IPS-15b (cell line): ENCODE data around the gene LRP8.

Source experiments
- H3K27me3 ChIP-seq: one replicate; pipeline ENCODE4 v1.6.1; 2013; ENCODE audit warnings: low read length; ENCODE audit not compliant: control insufficient read depth, insufficient read depth
- H3K36me3 ChIP-seq: one replicate; pipeline ENCODE4 v1.6.1; 2013; ENCODE audit warnings: low read length; ENCODE audit not compliant: control insufficient read depth, insufficient read depth
- H3K4me1 ChIP-seq: one replicate; pipeline ENCODE4 v1.6.1; 2013; ENCODE audit warnings: mild to moderate bottlenecking, low read length; ENCODE audit not compliant: control insufficient read depth, insufficient read depth
- H3K4me3 ChIP-seq: one replicate; pipeline ENCODE4 v1.5.1; 2013; ENCODE audit warnings: low read depth, low read length
- H3K9ac ChIP-seq: one replicate; pipeline ENCODE4 v1.6.1; 2013; ENCODE audit warnings: low read depth, mild to moderate bottlenecking, low read length
- H3K9me3 ChIP-seq: one replicate; pipeline ENCODE4 v1.6.1; 2013; ENCODE audit warnings: mild to moderate bottlenecking, low read length; ENCODE audit not compliant: control insufficient read depth, insufficient read depth

LRP8 gene

GRCh38 chr1:53334781-53335180 is 6.9 kb upstream of the LRP8 start:
- Histone ChIP-seq H3K9me3 (no peaks in the 10 kb centered on the region), H3K27me3 (no peaks in the 10 kb centered on the region), H3K4me1 (no peaks in the 10 kb centered on the region), H3K9ac (no peak overlapping the region), H3K4me3 (no peak overlapping the region), H3K36me3 (no peaks in the 10 kb centered on the region)

GRCh38 chr1:53334312-53334711 is 6.4 kb upstream of the LRP8 start:
- Histone ChIP-seq H3K4me1 (no peaks in the 10 kb centered on the region), H3K27me3 (no peaks in the 10 kb centered on the region), H3K4me3 (no peak overlapping the region), H3K9ac (no peak overlapping the region), H3K36me3 (no peaks in the 10 kb centered on the region), H3K9me3 (no peaks in the 10 kb centered on the region)

- H3K9me3 ChIP-seq: no peaks in the 10 kb centered on the region
- no peaks in the 10 kb centered on the region for H3K4me1 ChIP-seq
- no peak overlapping the region for H3K9ac ChIP-seq
- no peaks in the 10 kb centered on the region for H3K27me3 ChIP-seq
- no peaks in the 10 kb centered on the region for H3K36me3 ChIP-seq
- no peak overlapping the region for H3K4me3 ChIP-seq
Measured at GRCh38 chr1:53332833-53333232, 5.0 kb upstream of the LRP8 start.

- Histone ChIP-seq H3K36me3 (no peaks in the 10 kb centered on the region), H3K9me3 (no peaks in the 10 kb centered on the region), H3K4me3 (no peak overlapping the region), H3K9ac (no peak overlapping the region), H3K4me1 (no peaks in the 10 kb centered on the region), H3K27me3 (no peaks in the 10 kb centered on the region)
Measured at GRCh38 chr1:53332186-53332564, 4.3 kb upstream of the LRP8 start.

GRCh38 chr1:53331446-53332185 is 3.7 kb upstream of the LRP8 start:
- no peak overlapping the region for H3K4me3 ChIP-seq
- H3K9ac ChIP-seq: no peak overlapping the region
- no peaks in the 10 kb centered on the region for H3K9me3 ChIP-seq
- H3K27me3 ChIP-seq: no peaks in the 10 kb centered on the region
- H3K4me1 ChIP-seq: no peaks in the 10 kb centered on the region
- H3K36me3 ChIP-seq: no peaks in the 10 kb centered on the region

GRCh38 chr1:53330819-53331218 is 2.9 kb upstream of the LRP8 start:
- H3K36me3 ChIP-seq: no peaks in the 10 kb centered on the region
- H3K9ac ChIP-seq: no peak overlapping the region
- H3K4me3 ChIP-seq: no peak overlapping the region
- H3K27me3 ChIP-seq: no peaks in the 10 kb centered on the region
- no peaks in the 10 kb centered on the region for H3K9me3 ChIP-seq
- no peaks in the 10 kb centered on the region for H3K4me1 ChIP-seq

GRCh38 chr1:53328541-53329499 is 950 bp upstream of the LRP8 start:
- no peaks in the 10 kb centered on the region for H3K27me3 ChIP-seq
- H3K9ac ChIP-seq: no peak overlapping the region
- H3K36me3 ChIP-seq: peaks cover 13% of the 10 kb centered on the region
- peak overlapping the region; percentile 84 for H3K4me3 ChIP-seq
- no peaks in the 10 kb centered on the region for H3K4me1 ChIP-seq
- H3K9me3 ChIP-seq: no peaks in the 10 kb centered on the region

GRCh38 chr1:53327182-53327913 is 522 bp downstream of the LRP8 start:
- H3K9me3 ChIP-seq: no peaks in the 10 kb centered on the region
- H3K4me3 ChIP-seq: peak overlapping the region; percentile 87
- H3K27me3 ChIP-seq: no peaks in the 10 kb centered on the region
- peaks cover 20% of the 10 kb centered on the region for H3K36me3 ChIP-seq
- no peaks in the 10 kb centered on the region for H3K4me1 ChIP-seq
- H3K9ac ChIP-seq: peak overlapping the region; percentile 76

- H3K36me3 ChIP-seq: peaks cover 22% of the 10 kb centered on the region
- H3K9ac ChIP-seq: peak overlapping the region; percentile 76
Measured at GRCh38 chr1:53326598-53327181, 1.2 kb downstream of the LRP8 start.

GRCh38 chr1:53326088-53326597 is 1.7 kb downstream of the LRP8 start:
- H3K9ac ChIP-seq: peak overlapping the region; percentile 81
- peaks cover 3% of the 10 kb centered on the region for H3K4me1 ChIP-seq
- H3K4me3 ChIP-seq: peak overlapping the region; percentile 87
- no peaks in the 10 kb centered on the region for H3K27me3 ChIP-seq
- H3K9me3 ChIP-seq: no peaks in the 10 kb centered on the region
- peaks cover 25% of the 10 kb centered on the region for H3K36me3 ChIP-seq

More at GRCh38 chr1:53326598-53327181, 1.2 kb downstream of the LRP8 start:
- H3K4me3 ChIP-seq: peak overlapping the region; percentile 87
- no peaks in the 10 kb centered on the region for H3K9me3 ChIP-seq
- no peaks in the 10 kb centered on the region for H3K27me3 ChIP-seq
- H3K4me1 ChIP-seq: peaks cover 1% of the 10 kb centered on the region
